Mesodermal cell (in vitro differentiated cells): ENCODE measurements around the gene FCN1.

ENCODE experiments used
- H3K27ac ChIP-seq: 2 replicates; pipeline ENCODE4 v1.7.0; 2013; ENCODE audit warnings: mild to moderate bottlenecking, low read depth, low read length, moderate library complexity; ENCODE audit not compliant: severe bottlenecking
- H3K36me3 ChIP-seq: 2 replicates; pipeline ENCODE4 v1.7.1; 2013; ENCODE audit warnings: mild to moderate bottlenecking, low read length, moderate library complexity; ENCODE audit not compliant: control insufficient read depth, insufficient read depth
- H3K4me1 ChIP-seq: one replicate; pipeline ENCODE4 v1.7.1; 2013; ENCODE audit warnings: mild to moderate bottlenecking, low read length; ENCODE audit not compliant: insufficient read depth, control insufficient read depth, poor library complexity, severe bottlenecking
- H3K4me3 ChIP-seq: 2 replicates; pipeline ENCODE4 v1.7.0; 2013; ENCODE audit warnings: low read length, control low read depth, mild to moderate bottlenecking; ENCODE audit not compliant: insufficient read depth, poor library complexity, severe bottlenecking; ENCODE audit errors: extremely low read depth
- H3K9me3 ChIP-seq: 2 replicates; pipeline ENCODE4 v1.7.1; 2013; ENCODE audit warnings: mild to moderate bottlenecking, low read length, moderate library complexity; ENCODE audit not compliant: control insufficient read depth
- WGBS, 2 experiments: methylation state at CpG; one replicate each; pipeline ENCODE4 v1.1.5; 2013; ENCODE audit warnings: missing lambda C conversion rate in 2 of 2; ENCODE audit not compliant: insufficient coverage in 2 of 2; 5-methylcytosine and 5-hydroxymethylcytosine counted together

The FCN1 gene

DNA sequence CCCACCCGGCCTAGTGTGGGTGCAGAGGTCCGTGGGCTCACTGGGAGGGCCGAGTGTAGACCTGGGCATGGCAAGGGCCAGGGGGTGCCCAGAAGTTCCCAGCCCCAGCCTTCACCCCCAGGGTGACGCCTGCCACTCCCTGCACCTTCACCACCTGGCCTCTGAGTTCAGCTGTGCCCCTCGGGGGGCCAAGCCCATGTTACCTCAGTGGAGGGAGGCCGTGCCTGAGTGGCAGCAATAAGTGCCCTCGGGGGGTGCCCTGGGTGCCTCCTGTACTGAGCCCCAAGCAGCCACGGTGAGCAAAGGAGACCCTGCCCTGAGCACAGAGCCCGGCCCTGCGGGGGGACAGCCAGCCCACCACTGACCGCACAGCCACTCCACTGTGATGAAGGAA, 47.4 kb downstream of the FCN1 start:
- H3K4me1 ChIP-seq = no peaks in the 10 kb centered on the region
- H3K36me3 ChIP-seq = no peaks in the 10 kb centered on the region
- no peaks in the 10 kb centered on the region for H3K9me3 ChIP-seq
- WGBS, 2 experiments = 82 to 83% methylated on average over 8 to 9 of the region's 11 CpGs
- H3K4me3 ChIP-seq = no peak overlapping the region
- H3K27ac ChIP-seq = no peak overlapping the region

DNA sequence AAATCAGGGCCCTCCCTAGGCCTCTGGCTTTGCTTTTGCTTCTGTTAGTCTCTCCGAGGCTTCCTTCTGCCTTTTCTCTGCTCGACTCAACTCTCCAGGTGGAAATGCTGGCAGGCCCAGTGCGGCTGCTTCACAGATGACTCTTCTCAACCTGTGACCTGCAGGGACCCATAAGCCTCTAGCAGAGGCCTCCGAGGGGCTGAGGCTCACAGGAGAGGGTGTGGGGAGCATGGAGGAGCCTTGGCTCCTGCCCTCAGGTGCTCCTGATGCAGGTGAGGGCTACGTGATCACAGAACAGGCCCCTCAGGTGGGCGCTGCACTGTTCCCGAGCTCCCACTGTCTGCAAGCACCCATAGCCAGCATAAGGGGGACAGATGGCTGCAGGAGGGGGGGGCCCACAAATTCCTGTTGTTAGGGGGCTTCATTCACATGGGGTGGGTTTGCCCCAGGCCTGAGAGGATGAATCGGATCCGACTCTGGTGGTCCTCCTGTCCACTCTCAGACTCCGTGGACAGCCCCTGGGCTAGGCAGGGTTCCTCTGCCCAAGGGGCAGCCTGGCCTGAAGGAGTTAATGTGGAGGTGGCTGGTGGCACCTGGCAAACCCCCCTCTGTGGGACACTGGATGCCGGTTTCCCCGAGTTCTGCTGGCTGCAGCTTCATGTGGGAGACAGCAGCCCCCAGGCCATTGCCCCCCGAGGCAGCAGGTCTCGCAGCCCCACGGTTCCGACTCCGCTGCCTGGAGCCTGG, 48.0 kb downstream of the FCN1 start:
- 86 to 90% methylated on average over 15 of the region's 17 CpGs for WGBS, 2 experiments

DNA sequence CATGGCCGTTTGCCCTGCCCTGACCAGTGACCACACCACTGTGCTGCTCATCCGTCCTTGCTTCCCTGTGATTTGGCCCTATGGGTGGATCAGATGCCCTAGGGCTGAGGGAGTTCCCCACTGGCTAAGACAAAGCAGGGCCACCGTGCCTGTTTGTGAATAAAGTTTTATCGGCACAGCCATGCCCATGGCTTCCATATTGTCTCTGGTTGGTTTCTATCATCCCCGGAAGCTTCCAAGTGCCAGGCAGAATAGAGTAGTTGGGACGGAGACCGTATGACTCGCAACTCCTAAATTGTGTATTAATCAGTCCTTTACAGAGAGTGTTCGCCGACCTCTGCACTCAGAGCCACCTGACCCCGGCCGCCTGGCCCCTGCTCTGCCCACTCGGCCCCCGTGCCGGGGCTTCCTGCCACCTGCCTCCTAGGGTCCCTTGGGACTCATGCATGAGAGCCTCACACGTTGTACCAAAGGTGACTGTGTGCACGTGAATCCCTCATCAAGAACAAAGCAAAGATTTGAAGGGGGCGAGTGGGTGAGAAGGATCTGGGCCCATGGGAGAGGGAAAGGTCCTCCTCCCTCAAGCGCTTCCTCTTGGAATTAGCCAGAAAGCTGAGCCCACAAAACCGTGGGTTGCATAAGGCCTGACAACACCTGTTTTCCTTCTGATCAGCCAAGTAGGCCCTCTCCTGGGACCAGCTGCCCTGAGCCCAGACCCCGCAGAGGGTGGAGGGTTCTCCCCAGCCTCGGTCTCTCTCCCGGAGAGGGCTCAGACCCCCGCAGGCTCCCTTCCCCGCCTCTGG, 48.8 kb downstream of the FCN1 start:
- Histone ChIP-seq H3K27ac (no peak overlapping the region), H3K36me3 (no peaks in the 10 kb centered on the region), H3K4me1 (no peaks in the 10 kb centered on the region), H3K9me3 (no peaks in the 10 kb centered on the region), H3K4me3 (no peak overlapping the region)
- 90 to 93% methylated on average over 23 to 24 of the region's 25 CpGs for WGBS, 2 experiments

More for the DNA sequence above, 48.0 kb downstream of the FCN1 start:
- H3K36me3 ChIP-seq = no peaks in the 10 kb centered on the region
- H3K9me3 ChIP-seq = no peaks in the 10 kb centered on the region
- H3K4me3 ChIP-seq = no peak overlapping the region
- no peak overlapping the region for H3K27ac ChIP-seq
- no peaks in the 10 kb centered on the region for H3K4me1 ChIP-seq

DNA sequence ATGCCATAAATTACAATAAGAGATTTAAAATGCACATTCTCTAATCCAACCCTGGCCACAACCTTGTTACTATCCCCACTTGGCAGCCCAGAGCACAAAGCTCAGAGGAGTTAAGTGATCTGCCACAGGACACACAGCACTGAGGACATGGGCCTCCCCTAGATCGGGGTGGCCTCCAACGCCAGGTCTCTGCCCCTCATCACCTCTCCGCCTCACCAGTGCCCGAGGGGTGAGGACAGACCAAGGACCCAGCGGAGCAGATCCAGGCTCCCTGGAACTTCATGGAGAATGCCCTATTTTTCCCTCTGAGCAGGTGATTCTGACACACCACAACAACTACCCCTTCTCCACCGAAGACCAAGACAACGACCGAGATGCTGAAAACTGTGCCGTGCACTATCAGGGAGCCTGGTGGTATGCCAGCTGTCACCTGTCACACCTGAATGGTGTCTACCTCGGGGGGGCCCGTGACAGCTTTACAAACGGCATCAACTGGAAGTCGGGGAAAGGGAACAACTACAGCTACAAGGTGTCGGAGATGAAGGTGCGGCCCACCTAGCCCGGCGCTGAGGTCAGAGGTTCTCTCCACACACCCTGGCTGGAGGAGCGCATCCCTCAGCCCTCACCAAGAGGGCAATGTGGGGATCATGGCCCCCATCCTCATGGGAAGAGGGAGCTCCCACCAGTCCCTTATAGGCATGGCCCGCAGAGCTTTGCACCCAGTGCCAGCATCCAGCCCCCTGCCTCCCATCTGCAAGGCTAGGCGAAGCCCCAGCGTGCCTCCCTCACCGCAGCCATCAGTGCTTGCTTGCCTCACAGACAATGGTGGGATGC, 49.6 kb downstream of the FCN1 start:
- no peaks in the 10 kb centered on the region for H3K9me3 ChIP-seq
- no peak overlapping the region for H3K4me3 ChIP-seq
- H3K27ac ChIP-seq = no peak overlapping the region
- H3K4me1 ChIP-seq = no peaks in the 10 kb centered on the region
- no peaks in the 10 kb centered on the region for H3K36me3 ChIP-seq
- 94 to 96% methylated on average over 19 to 22 of the region's 22 CpGs for WGBS, 2 experiments

DNA sequence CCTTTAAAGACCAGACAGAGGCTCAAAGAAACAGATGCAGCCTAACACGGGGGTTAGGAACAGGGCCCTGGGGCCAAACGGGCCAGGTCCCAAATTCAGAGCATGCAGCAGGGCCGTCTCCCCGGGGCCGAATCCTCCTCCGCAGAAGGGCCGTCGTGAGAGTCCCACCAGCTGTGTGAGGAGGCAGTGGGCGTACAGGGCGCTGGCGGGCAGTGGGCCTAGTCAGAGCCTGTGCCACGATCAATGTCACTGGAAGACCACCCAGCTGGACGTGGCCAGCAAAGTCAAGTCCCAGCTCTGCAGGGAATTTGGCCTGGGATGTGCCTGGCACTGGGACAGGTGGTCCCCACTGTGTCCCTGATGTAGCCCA, 52.9 kb downstream of the FCN1 start:
- Histone ChIP-seq H3K4me3 (no peak overlapping the region), H3K4me1 (no peaks in the 10 kb centered on the region), H3K27ac (no peak overlapping the region), H3K36me3 (no peaks in the 10 kb centered on the region), H3K9me3 (no peaks in the 10 kb centered on the region)
- WGBS, 2 experiments = 92 to 96% methylated on average over 12 to 13 of the region's 13 CpGs

DNA sequence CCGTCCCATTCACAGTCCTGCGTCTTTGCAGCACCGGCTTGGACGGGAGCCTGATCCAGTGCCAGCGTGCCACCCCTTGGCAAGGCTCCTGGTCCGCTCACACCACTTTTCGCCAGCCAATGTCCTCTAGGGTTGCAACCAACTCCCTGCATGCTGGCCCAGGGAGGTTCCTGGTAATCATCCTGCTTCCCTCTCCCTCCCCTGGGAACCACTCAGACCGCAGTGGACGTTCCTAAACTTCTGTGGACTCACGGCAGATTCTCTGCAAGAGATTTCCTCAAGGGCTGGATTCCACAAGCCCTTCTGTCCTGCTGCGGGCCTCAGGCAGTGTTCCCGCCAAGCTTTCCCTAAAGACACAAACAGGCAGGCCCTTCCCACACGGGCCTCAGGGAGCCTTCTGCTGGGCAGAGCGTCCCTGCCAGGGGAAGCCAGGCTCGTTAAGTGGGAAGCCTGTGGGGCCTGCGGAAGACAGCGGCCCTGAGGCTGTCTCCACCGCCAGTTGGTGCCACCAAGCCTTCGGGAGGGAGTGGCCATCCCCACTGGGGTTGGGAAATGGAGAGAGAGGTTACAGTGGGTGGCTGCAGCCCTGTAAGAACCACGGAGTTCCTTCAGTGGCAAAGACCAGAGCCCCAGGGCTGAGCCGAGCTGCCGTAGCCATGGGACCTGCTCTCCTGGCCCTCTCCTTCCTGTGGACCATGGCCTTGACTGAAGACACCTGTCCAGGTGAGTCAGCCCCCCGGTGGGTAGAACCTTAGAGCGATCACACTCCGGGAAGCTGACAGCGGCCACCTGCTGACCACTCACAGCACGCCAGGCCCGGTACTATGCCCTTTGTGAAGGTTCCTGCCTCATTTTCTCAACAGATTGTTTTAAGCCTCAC, 53.5 kb downstream of the FCN1 start:
- H3K4me3 ChIP-seq = no peak overlapping the region
- no peak overlapping the region for H3K27ac ChIP-seq
- H3K4me1 ChIP-seq = no peaks in the 10 kb centered on the region
- H3K9me3 ChIP-seq = no peaks in the 10 kb centered on the region
- WGBS, 2 experiments = 89 to 91% methylated on average over 24 to 28 of the region's 28 CpGs
- H3K36me3 ChIP-seq = no peaks in the 10 kb centered on the region

DNA sequence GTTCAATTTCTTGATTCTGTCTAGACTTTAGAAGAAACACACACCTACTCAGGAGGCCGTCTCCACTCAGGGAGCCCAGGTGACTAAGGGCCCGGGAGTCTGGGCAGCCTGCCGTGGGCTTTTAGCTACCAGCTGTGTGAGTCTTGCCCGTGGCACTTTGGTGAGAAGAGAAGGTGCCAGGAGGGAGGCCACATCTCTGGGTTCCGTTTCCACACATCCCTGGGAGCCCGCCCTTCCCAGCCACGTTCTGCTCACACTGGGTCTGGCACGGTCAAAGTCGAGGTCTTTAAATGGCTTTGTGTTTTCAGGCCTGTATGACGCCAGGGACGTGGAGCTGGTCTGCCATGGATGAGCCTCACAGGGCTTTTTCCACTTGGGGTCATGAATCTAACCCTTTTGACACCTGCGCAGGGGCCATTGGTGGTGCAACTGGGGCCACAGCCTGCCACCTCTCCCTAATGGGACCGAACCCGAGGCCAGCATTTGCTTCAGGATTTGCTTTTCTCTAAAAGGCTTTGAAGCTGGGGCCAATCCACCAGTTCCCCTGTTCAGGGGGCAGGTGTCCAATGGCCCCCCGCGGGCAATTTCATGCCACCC, 54.3 kb downstream of the FCN1 start:
- Histone ChIP-seq H3K9me3 (no peaks in the 10 kb centered on the region), H3K27ac (no peak overlapping the region), H3K4me1 (no peaks in the 10 kb centered on the region), H3K4me3 (no peak overlapping the region), H3K36me3 (no peaks in the 10 kb centered on the region)
- 90 to 94% methylated on average over 13 to 16 of the region's 16 CpGs for WGBS, 2 experiments

DNA sequence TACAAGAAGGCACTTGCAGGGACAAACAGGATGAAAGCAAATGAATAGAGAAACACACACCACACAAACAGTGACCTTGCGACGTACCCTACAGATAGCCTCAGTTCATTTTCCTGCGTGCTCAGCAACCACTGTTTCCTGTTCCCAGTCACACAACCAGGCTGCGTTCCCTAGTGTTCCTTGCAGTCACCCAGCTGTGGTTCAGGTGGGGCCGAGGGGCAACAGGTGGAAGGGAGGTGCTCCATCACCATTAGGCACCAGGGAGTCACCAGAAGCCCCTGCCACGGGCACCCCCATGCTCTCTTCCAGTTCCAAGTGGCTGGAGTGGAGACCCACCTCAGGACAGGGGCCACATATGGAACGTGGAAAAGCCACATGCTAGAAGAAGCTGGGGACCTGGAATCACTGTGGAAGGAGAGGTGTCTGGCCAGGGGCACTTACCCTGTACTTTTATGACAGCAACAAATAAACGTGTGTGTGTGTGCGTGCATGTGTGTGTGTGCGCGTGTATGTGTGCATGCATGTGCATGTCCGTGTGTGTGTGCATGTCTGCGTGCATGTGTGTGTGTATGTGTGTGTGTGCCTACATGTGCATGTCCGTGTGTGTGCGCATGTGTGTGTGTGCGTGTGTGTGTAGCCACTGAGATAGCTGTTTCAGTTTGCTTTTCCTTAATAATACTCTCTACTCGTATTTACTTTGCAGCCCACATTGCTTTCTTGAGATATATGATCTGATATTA, 55.9 kb downstream of the FCN1 start:
- Histone ChIP-seq H3K4me1 (no peaks in the 10 kb centered on the region), H3K9me3 (no peaks in the 10 kb centered on the region), H3K36me3 (no peaks in the 10 kb centered on the region), H3K4me3 (no peak overlapping the region), H3K27ac (no peak overlapping the region)
- WGBS, 2 experiments = 91 to 97% methylated on average over 5 to 11 of the region's 17 CpGs

DNA sequence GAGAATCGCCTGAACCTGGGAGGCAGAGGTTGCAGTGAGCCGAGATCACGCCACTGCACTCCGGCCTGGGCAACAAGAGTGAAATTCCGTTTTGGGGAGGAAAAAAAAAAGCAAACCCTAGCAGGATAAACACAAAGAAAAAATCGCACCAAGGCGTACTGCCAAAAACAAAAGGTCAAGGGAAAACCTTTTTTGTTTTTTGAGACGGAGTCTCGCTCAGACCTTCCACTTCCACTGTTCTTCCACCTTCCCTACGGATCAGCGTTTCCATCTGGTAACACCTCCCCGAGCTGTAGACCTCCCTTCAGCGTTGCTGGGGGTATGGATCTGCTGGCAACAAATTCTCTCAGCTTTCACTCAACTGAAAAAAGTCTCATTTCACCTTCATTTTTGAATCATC, 57.2 kb downstream of the FCN1 start:
- H3K36me3 ChIP-seq = no peaks in the 10 kb centered on the region
- H3K4me3 ChIP-seq = no peak overlapping the region
- H3K9me3 ChIP-seq = no peaks in the 10 kb centered on the region
- 90 to 95% methylated on average over 11 to 13 of the region's 13 CpGs for WGBS, 2 experiments
- no peak overlapping the region for H3K27ac ChIP-seq
- no peaks in the 10 kb centered on the region for H3K4me1 ChIP-seq
